HEK293 (cell line): ENCODE measurements around the gene MCM5.

ENCODE experiments used
- CTCF ChIA-PET: fragments of 350-600 bp; formaldehyde crosslinking; extraction: SDS; loops from one replicate; lab custom pipeline; 2021; ENCODE audit warnings: antibody characterized with exemption; lab: Yijun Ruan, JAX
- POLR2A ChIA-PET: fragments of 300-600 bp; formaldehyde crosslinking; extraction: SDS; loops from one replicate; lab custom pipeline; 2020; ENCODE audit warnings: antibody characterized with exemption, inconsistent platforms; lab: Yijun Ruan, JAX
- H3K27ac ChIP-seq: fragments of 200-500 bp; sonication (Bioruptor generic); 2 replicates; pipeline ENCODE4 v1.5.1; 2014; ENCODE audit warnings: low read depth, low read length, control low read depth, inconsistent platforms; ENCODE audit errors: extremely low read depth
- H3K36me3 ChIP-seq, 2 experiments: fragments of 200-500 bp in 1 of 2; sonication (Bioruptor generic) in 1 of 2; 1 replicate in 1 of 2; 2 replicates in 1 of 2; pipeline ENCODE4 v1.5.1; 2014 to 2017; ENCODE audit warnings: inconsistent platforms in 2 of 2, low read length in 2 of 2; ENCODE audit not compliant: control insufficient read depth in 2 of 2, insufficient read depth in 1 of 2
- H3K4me1 ChIP-seq: fragments of 200-500 bp; sonication (Bioruptor generic); 2 replicates; pipeline ENCODE4 v1.5.1; 2014; ENCODE audit warnings: mild to moderate bottlenecking, low read length, inconsistent platforms; ENCODE audit not compliant: control insufficient read depth, insufficient read depth
- H3K4me3 ChIP-seq: 2 replicates; pipeline ENCODE4 v1.5.1; 2011; ENCODE audit warnings: low read depth, mild to moderate bottlenecking, control low read depth, low read length, moderate library complexity
- H3K9me3 ChIP-seq: fragments of 200-500 bp; sonication (Bioruptor generic); 2 replicates; pipeline ENCODE4 v1.5.1; 2014; ENCODE audit warnings: low read depth, low read length, inconsistent platforms; ENCODE audit not compliant: control insufficient read depth, insufficient read depth
- BCL11A ChIP-seq: fragments of 450-650 bp; formaldehyde crosslinking; IDR thresholded peaks from 2 replicates; pipeline ENCODE4 v1.5.1; 2016; ENCODE audit warnings: low read depth, missing biosample characterization, missing genetic modification characterization
- HIC1 ChIP-seq: fragments of 450-650 bp; formaldehyde crosslinking; IDR thresholded peaks from 2 replicates; pipeline ENCODE4 v1.5.1; 2016; ENCODE audit warnings: missing biosample characterization, missing genetic modification characterization
- KLF16 ChIP-seq: fragments of 450-650 bp; formaldehyde crosslinking; IDR thresholded peaks from 2 replicates; pipeline ENCODE4 v1.5.1; 2017; ENCODE audit warnings: missing biosample characterization, missing genetic modification characterization
- OVOL3 ChIP-seq: fragments of 450-650 bp; formaldehyde crosslinking; IDR thresholded peaks from 2 replicates; pipeline ENCODE4 v1.5.1; 2016; ENCODE audit warnings: missing biosample characterization, missing genetic modification characterization
- PATZ1 ChIP-seq: fragments of 450-650 bp; formaldehyde crosslinking; IDR thresholded peaks from 2 replicates; pipeline ENCODE4 v1.5.1; 2016; ENCODE audit warnings: missing biosample characterization, missing genetic modification characterization
- ZBTB48 ChIP-seq: fragments of 450-650 bp; formaldehyde crosslinking; IDR thresholded peaks from 2 replicates; pipeline ENCODE4 v1.5.1; 2016; ENCODE audit warnings: missing biosample characterization, missing genetic modification characterization
- ZNF350 ChIP-seq: fragments of 450-650 bp; formaldehyde crosslinking; IDR thresholded peaks from 2 replicates; pipeline ENCODE4 v1.5.0; 2017; ENCODE audit warnings: missing biosample characterization, mild to moderate bottlenecking, missing genetic modification characterization
- ZNF449 ChIP-seq: fragments of 450-650 bp; formaldehyde crosslinking; IDR thresholded peaks from 2 replicates; pipeline ENCODE4 v1.5.1; 2017; ENCODE audit warnings: missing biosample characterization, mild to moderate bottlenecking, missing genetic modification characterization, moderate library complexity
- ZNF518A ChIP-seq: fragments of 450-650 bp; formaldehyde crosslinking; conservative IDR thresholded peaks from 2 replicates; pipeline ENCODE4 v1.5.1; 2016; ENCODE audit warnings: low read depth, missing biosample characterization, missing genetic modification characterization
- ZNF639 ChIP-seq: fragments of 450-650 bp; formaldehyde crosslinking; IDR thresholded peaks from 2 replicates; pipeline ENCODE4 v1.5.1; 2016; ENCODE audit warnings: missing biosample characterization, missing genetic modification characterization
- ZNF670 ChIP-seq: fragments of 450-650 bp; formaldehyde crosslinking; IDR thresholded peaks from 2 replicates; pipeline ENCODE4 v1.5.1; 2016; ENCODE audit warnings: missing biosample characterization, missing genetic modification characterization, low read depth
- ZNF785 ChIP-seq: fragments of 450-650 bp; formaldehyde crosslinking; IDR thresholded peaks from 2 replicates; pipeline ENCODE4 v1.5.1; 2016; ENCODE audit warnings: missing biosample characterization, missing genetic modification characterization
- ZSCAN30 ChIP-seq: fragments of 450-650 bp; IDR thresholded peaks from 2 replicates; pipeline ENCODE4 v1.5.1; 2018; ENCODE audit warnings: missing biosample characterization, mild to moderate bottlenecking, missing genetic modification characterization, moderate library complexity

The MCM5 gene

DNA sequence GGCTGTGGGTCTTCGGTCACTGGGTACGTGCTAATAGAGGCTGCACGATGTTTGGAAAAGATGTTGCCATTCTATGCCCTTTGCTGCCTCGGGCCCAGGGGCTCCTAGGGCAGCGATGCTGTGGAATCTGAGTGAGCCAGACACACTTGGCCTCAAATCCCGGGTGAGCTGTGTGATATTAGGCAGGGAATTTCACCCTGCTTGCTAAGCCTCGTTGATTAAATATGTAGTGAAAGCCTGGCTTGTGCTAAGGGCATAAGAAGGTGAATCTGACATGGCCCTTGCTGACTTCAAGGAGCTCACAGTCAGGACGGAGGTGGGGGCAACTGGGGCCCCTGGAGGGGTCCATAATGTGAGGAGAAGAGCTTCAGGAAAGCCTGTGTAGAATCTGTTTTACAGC, 24.4 kb upstream of the MCM5 start:
- CTCF ChIA-PET = interaction anchor here (0.7 to 1.4 kb wide), 3 partner anchors 14 to 1760 kb away, joined by 3 to 4 read pairs (median 3); no protein-coding TSS in a partner anchor

DNA sequence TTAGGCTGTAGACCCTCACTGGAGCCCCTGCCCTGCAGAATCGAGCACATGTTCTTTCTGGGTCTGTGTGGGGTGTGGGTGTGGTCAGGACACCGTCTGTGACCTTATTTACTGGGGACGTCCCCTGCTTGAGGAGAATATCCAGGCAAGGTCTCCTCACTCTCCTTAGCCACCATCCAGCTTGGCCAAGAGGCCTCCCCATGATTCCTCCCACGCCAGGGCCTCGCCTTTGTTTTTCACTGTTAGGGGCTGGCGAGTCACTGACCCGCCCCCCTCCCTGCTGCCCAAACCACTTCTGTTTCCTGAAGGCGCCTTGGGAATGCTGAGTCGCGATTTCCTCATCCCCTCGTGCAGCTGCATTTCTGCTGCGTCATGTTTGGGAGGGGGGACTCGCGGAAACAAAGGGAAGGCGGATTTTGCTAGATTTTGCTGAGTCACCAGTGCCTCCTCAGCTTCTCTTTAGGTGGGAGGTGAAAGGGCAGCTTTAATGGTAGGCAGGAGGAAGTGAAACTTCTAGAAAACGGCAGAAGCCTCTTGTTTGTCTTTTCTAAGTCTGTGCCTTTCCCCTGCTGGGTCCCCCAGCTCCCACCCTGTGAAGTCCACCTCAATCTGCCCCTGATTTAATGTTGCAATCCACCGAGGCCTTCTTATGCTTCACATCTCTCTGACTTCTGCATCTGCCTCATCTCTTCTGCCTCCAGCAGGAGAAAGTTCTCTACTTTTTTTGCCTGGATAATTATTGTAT, 23.0 kb upstream of the MCM5 start:
- ChIA-PET POLR2A (interaction anchor here (0.6 to 1.8 kb wide), 3 partner anchors 26 to 214 kb away, joined by 4 to 5 read pairs (median 4); no protein-coding TSS in a partner anchor), CTCF (interaction anchor here (0.6 kb wide), 2 partner anchors 47 to 232 kb away, joined by 3 read pairs; no protein-coding TSS in a partner anchor)
- Histone ChIP-seq H3K36me3 (no peaks in the 10 kb centered on the region), H3K27ac (no peak overlapping the region; the same call in 1 of the 2 replicates), H3K9me3 (no peaks in the 10 kb centered on the region), H3K4me1 (peaks cover 7% of the 10 kb centered on the region), H3K4me3 (no peak overlapping the region)
- TF ChIP-seq PATZ1 (tag by site-specific recombination) (peak; percentile 75), HIC1 (no peak), ZSCAN30 (tag by site-specific recombination) (no peak), OVOL3 (tag by site-specific recombination) (0 out of 2 replicates have a peak, but pooled peaks have one; percentile 48)

More for the DNA sequence above, 24.4 kb upstream of the MCM5 start:
- POLR2A ChIA-PET = interaction anchor here (1.8 kb wide), 1 partner anchor 34 kb away, joined by 4 read pairs; no protein-coding TSS in a partner anchor
- H3K9me3 ChIP-seq = no peaks in the 10 kb centered on the region
- no peak overlapping the region for H3K27ac ChIP-seq
- no peaks in the 10 kb centered on the region; the same call in 1 of the 2 replicates for H3K4me1 ChIP-seq
- TF ChIP-seq KLF16 (tag by site-specific recombination) (no peak), ZNF518A (tag by site-specific recombination) (no peak), ZNF639 (no peak), ZNF785 (tag by site-specific recombination) (no peak), BCL11A (tag by site-specific recombination) (no peak), ZNF350 (tag by site-specific recombination) (no peak), ZNF670 (tag by site-specific recombination) (no peak), ZNF449 (tag by site-specific recombination) (no peak), ZBTB48 (no peak)
- no peak overlapping the region for H3K4me3 ChIP-seq
- no peaks in the 10 kb centered on the region for H3K36me3 ChIP-seq
